Activated CD4-positive, alpha-beta T cell treated with anti-CD3 and anti-CD28 coated beads for 48 hours (primary cell): Measurements from ENCODE around the gene PLCG2.

Source experiments
- DNase-seq: peaks from one replicate; pipeline ENCODE4 v3.0.0-alpha.2; 2020

Gene PLCG2

GRCh38 chr16:82008957-82009592 is 230.0 kb downstream of the PLCG2 start:
- no peak for DNase-seq

GRCh38 chr16:82009789-82010188 is 230.7 kb downstream of the PLCG2 start:
- DNase-seq, result peak; percentile 26

- DNase-seq, result peak; percentile 19
Observed at GRCh38 chr16:82010649-82011048, 231.6 kb downstream of the PLCG2 start.

GRCh38 chr16:82011199-82011641 is 232.1 kb downstream of the PLCG2 start, which contains the start of gene SDR42E1:
SDR42E1 (minus strand) TSS chr16:82011470; CDS start chr16:82000858, 10,612 bp downstream.
- DNase-seq, result peak; percentile 79
